SK-N-SH treated with all-trans-retinoic acid at 6 μM for 48 hours (cell line): Measurements from ENCODE around the gene F8.

ENCODE experiments used
- ATAC-seq: fragments of 200-7000 bp; cut with Tn5 transposase; 3 replicates; pipeline ENCODE4 v1.9.1; 2020; ENCODE audit warnings: mild to moderate bottlenecking, moderate library complexity
- ARNTL ChIP-seq: fragments of 450-650 bp; formaldehyde crosslinking; IDR thresholded peaks from 2 replicates; pipeline ENCODE4 v1.5.0; 2020; ENCODE audit warnings: low read depth, mild to moderate bottlenecking, moderate library complexity, borderline replicate concordance
- BACH2 ChIP-seq: fragments of 250-450 bp; sonication (Bioruptor Pico); IDR thresholded peaks from 2 replicates; pipeline ENCODE4 v1.9.0; 2021; ENCODE audit warnings: mild to moderate bottlenecking, borderline replicate concordance
- CSDC2 ChIP-seq: fragments of 250-450 bp; sonication (Bioruptor Pico); IDR thresholded peaks from 2 replicates; pipeline ENCODE4 v1.5.0; 2020; ENCODE audit warnings: mild to moderate bottlenecking, moderate library complexity
- CSRNP3 ChIP-seq: fragments of 250-450 bp; sonication (Bioruptor Pico); IDR thresholded peaks from 2 replicates; pipeline ENCODE4 v1.5.1; 2021; ENCODE audit warnings: mild to moderate bottlenecking, moderate library complexity
- ESRRG ChIP-seq: fragments of 250-450 bp; sonication (Bioruptor Pico); IDR thresholded peaks from 2 replicates; pipeline ENCODE4 v1.6.1; 2021; ENCODE audit warnings: mild to moderate bottlenecking
- GLIS3 ChIP-seq: fragments of 250-450 bp; sonication (Bioruptor Pico); IDR thresholded peaks from 2 replicates; pipeline ENCODE4 v1.5.0; 2020; ENCODE audit warnings: mild to moderate bottlenecking, moderate library complexity
- ISL1 ChIP-seq: fragments of 250-450 bp; sonication (Bioruptor Pico); IDR thresholded peaks from 2 replicates; pipeline ENCODE4 v2.1.2; 2022; ENCODE audit warnings: mild to moderate bottlenecking, moderate library complexity
- OSR1 ChIP-seq: fragments of 250-450 bp; sonication (Bioruptor Pico); IDR thresholded peaks from 2 replicates; pipeline ENCODE4 v1.8.0; 2022; ENCODE audit warnings: moderate library complexity, mild to moderate bottlenecking, inconsistent platforms
- POU6F1 ChIP-seq: fragments of 250-450 bp; sonication (Bioruptor Pico); IDR thresholded peaks from 2 replicates; pipeline ENCODE4 v1.8.0; 2021; ENCODE audit warnings: low read depth, mild to moderate bottlenecking, moderate library complexity, borderline replicate concordance
- RARB ChIP-seq: fragments of 250-450 bp; sonication (Bioruptor Pico); IDR thresholded peaks from 2 replicates; pipeline ENCODE4 v1.8.0; 2021; ENCODE audit warnings: mild to moderate bottlenecking, moderate library complexity
- SNAI2 ChIP-seq: fragments of 250-450 bp; sonication (Bioruptor Pico); IDR thresholded peaks from 2 replicates; pipeline ENCODE4 v1.5.0; 2020; ENCODE audit warnings: mild to moderate bottlenecking, moderate library complexity
- TCF4 ChIP-seq: fragments of 250-450 bp; sonication (Bioruptor Pico); IDR thresholded peaks from 2 replicates; pipeline ENCODE4 v1.8.0; 2021; ENCODE audit warnings: mild to moderate bottlenecking, moderate library complexity, borderline replicate concordance
- TOX ChIP-seq: fragments of 250-450 bp; sonication (Bioruptor Pico); IDR thresholded peaks from 2 replicates; pipeline ENCODE4 v1.8.0; 2021; ENCODE audit warnings: mild to moderate bottlenecking, moderate library complexity, borderline replicate concordance
- ZC3H10 ChIP-seq: fragments of 250-450 bp; sonication (Bioruptor Pico); IDR thresholded peaks from 2 replicates; pipeline ENCODE4 v1.5.1; 2021; ENCODE audit warnings: mild to moderate bottlenecking, moderate library complexity
- ZFP3 ChIP-seq: fragments of 250-450 bp; sonication (Bioruptor Pico); IDR thresholded peaks from 2 replicates; pipeline ENCODE4 v1.5.0; 2020; ENCODE audit warnings: mild to moderate bottlenecking, moderate library complexity
- ZFP30 ChIP-seq: fragments of 450-650 bp; formaldehyde crosslinking; IDR thresholded peaks from 2 replicates; pipeline ENCODE4 v1.5.0; 2022; ENCODE audit warnings: mild to moderate bottlenecking, moderate library complexity
- ZNF8 ChIP-seq: fragments of 450-650 bp; formaldehyde crosslinking; IDR thresholded peaks from 2 replicates; pipeline ENCODE4 v1.5.0; 2020; ENCODE audit warnings: mild to moderate bottlenecking, moderate library complexity
- TF ChIP-seq, protein P1 (sequence below): fragments of 250-450 bp; sonication (Bioruptor Pico); IDR thresholded peaks from 2 replicates; pipeline ENCODE4 v1.8.0; 2020; ENCODE audit warnings: mild to moderate bottlenecking, moderate library complexity, borderline replicate concordance
- TF ChIP-seq, protein P2 (sequence below): fragments of 250-450 bp; sonication (Bioruptor Pico); IDR thresholded peaks from 2 replicates; pipeline ENCODE4 v1.5.0; 2020; ENCODE audit warnings: mild to moderate bottlenecking, moderate library complexity

The F8 gene

DNA sequence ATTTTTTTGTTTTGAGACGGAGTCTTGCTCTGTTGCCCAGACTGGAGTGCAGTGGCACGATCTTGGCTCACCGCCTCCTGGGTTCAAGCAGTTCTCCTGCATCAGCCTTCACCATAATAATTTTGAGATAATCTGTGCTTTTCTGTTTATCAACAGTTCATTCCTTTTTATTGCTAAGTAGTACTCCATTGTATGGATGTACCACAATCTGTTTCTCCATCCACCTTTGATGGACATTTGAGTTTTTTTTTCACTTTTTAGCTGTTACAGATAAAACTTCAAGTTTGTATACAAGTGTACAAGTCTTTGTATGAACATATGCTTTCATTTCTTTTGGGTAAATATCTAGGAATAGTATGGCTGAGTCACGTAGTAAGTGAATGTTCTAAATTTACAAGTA is 13.2 kb upstream of the F8 start:
- TF ChIP-seq ZNF8 (CRISPR knock-in tag) = peak; percentile 99
- no peak for TF ChIP-seq POU6F1
- ATAC-seq = no peak

DNA sequence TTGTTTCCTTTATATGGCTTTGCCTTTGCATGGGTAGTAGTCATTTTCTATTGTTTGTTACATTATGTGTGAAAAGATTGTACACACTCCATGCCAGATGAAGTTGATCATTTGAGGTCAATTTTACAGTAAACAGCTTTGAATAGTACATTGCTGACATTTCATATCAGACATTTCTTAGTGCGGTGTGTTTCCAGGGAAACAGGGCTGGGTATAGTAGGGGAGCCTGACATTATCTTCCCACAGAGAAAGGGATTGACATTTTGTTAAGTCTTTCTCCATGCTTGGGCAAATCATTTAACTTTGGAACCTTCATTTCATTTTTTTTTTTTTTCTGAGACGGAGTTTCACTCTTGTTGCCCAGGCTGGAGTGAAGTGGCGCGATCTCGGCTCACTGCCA is 9.1 kb upstream of the F8 start:
- TF ChIP-seq TCF4 (CRISPR knock-in tag) (no peak), ZFP30 (no peak)
- no peak for ATAC-seq

DNA sequence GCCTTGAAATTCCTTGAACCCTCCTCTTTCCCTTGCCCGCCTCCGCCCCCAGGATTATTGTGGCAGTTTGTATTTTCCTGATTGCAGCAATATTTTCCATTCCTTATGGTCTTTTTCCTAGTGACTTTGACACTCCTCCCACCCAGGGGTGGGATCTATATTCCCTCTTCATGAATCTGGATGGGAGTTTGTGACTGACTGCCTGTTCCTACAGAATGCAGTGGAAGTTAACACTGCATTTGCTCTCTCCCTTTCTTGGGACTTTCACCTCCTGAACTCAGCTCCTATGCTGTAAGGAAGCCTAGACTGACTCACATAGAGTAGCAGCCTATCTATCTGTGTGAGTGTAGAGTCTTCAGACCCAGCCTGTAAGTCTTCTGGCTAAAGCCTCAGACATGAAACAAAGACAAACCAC is 6.4 kb upstream of the F8 start:
- TF ChIP-seq RARB (CRISPR knock-in tag) = no peak
- TF ChIP-seq CSRNP3 = no peak
- TF ChIP-seq ZNF8 (CRISPR knock-in tag) = no peak
- no peak for TF ChIP-seq SNAI2 (CRISPR knock-in tag)
- TF ChIP-seq, protein P1, sequence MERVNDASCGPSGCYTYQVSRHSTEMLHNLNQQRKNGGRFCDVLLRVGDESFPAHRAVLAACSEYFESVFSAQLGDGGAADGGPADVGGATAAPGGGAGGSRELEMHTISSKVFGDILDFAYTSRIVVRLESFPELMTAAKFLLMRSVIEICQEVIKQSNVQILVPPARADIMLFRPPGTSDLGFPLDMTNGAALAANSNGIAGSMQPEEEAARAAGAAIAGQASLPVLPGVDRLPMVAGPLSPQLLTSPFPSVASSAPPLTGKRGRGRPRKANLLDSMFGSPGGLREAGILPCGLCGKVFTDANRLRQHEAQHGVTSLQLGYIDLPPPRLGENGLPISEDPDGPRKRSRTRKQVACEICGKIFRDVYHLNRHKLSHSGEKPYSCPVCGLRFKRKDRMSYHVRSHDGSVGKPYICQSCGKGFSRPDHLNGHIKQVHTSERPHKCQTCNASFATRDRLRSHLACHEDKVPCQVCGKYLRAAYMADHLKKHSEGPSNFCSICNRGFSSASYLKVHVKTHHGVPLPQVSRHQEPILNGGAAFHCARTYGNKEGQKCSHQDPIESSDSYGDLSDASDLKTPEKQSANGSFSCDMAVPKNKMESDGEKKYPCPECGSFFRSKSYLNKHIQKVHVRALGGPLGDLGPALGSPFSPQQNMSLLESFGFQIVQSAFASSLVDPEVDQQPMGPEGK (CRISPR knock-in tag) = no peak
- no peak for TF ChIP-seq CSDC2 (CRISPR knock-in tag)
- TF ChIP-seq ARNTL (CRISPR knock-in tag) = no peak
- no peak for TF ChIP-seq ZFP30
- no peak for TF ChIP-seq GLIS3 (CRISPR knock-in tag)
- no peak for ATAC-seq

DNA sequence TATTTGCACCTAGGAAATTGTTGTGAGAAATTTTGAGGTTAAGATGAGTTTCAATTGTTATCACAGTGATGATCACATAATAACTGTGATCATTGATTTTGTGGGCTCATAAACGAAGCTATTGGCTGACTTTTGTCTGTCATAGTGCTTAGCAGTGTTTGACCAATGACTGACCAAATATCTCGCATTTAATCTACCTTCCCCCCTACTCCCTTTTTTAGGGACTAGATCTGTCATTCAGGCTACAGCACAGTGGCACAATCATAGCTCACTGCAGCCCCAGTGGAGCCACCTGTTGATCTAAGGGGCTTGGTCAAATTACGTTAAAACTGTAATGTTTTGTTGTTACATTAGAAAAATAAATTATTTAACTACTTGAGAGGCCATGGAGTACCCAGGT is 5.6 kb upstream of the F8 start:
- TF ChIP-seq, protein P2, sequence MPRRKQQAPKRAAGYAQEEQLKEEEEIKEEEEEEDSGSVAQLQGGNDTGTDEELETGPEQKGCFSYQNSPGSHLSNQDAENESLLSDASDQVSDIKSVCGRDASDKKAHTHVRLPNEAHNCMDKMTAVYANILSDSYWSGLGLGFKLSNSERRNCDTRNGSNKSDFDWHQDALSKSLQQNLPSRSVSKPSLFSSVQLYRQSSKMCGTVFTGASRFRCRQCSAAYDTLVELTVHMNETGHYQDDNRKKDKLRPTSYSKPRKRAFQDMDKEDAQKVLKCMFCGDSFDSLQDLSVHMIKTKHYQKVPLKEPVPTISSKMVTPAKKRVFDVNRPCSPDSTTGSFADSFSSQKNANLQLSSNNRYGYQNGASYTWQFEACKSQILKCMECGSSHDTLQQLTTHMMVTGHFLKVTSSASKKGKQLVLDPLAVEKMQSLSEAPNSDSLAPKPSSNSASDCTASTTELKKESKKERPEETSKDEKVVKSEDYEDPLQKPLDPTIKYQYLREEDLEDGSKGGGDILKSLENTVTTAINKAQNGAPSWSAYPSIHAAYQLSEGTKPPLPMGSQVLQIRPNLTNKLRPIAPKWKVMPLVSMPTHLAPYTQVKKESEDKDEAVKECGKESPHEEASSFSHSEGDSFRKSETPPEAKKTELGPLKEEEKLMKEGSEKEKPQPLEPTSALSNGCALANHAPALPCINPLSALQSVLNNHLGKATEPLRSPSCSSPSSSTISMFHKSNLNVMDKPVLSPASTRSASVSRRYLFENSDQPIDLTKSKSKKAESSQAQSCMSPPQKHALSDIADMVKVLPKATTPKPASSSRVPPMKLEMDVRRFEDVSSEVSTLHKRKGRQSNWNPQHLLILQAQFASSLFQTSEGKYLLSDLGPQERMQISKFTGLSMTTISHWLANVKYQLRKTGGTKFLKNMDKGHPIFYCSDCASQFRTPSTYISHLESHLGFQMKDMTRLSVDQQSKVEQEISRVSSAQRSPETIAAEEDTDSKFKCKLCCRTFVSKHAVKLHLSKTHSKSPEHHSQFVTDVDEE (CRISPR knock-in tag) = no peak
- TF ChIP-seq ZNF8 (CRISPR knock-in tag) (no peak), TCF4 (CRISPR knock-in tag) (no peak), ZC3H10 (CRISPR knock-in tag) (no peak), CSDC2 (CRISPR knock-in tag) (no peak), TOX (CRISPR knock-in tag) (no peak), POU6F1 (no peak), OSR1 (CRISPR knock-in tag) (no peak), ESRRG (CRISPR knock-in tag) (no peak)
- no peak for ATAC-seq

DNA sequence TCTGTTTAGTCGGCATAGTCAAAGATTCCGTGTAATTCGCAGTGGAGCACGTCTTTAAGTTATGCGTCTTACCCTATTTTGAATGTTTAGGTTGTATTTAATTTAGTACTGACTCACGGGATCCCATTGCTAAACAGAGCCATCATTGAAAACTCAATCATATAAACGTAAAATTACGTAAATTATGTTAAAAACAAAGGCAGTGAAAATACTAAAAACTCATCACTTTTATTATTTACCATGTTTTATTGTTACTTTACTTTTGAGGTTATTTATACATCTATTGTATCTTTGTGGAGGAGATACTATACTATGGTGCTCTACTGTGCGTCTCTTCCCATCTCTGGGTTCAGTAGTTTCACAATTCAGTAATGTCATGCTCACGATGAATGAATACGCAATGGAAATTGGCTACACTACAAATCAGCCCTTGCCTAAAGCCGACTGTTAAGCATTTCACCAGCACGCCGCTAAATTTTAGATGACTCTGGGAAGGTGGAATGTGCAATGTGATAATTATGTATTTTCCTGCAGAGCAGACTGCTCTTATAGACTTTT is 5.1 kb upstream of the F8 start:
- TF ChIP-seq, protein P2 (CRISPR knock-in tag) = no peak
- TF ChIP-seq BACH2 (CRISPR knock-in tag) (no peak), ISL1 (no peak), SNAI2 (CRISPR knock-in tag) (no peak), ZNF8 (CRISPR knock-in tag) (no peak), ZFP3 (CRISPR knock-in tag) (no peak), CSRNP3 (no peak)
- ATAC-seq = peak; percentile 38
